GM19324 (cell line): Measurements from ENCODE around the gene FAM217B.

Experiments used
- ATAC-seq: cut with Tn5 transposase; IDR thresholded peaks from one replicate; pipeline ENCODE4 v1.9.1; 2021; ENCODE audit warnings: mild to moderate bottlenecking, moderate library complexity; ENCODE audit not compliant: unreplicated experiment, low FRiP score

FAM217B gene

GRCh38 chr20:59971428-59971827 is 31.2 kb downstream of the FAM217B start:
- no peak for ATAC-seq

- ATAC-seq, result no peak
These were observed 32.0 kb downstream of the FAM217B start for GRCh38 chr20:59972037-59972801.

- ATAC-seq, result no peak
These were observed 36.1 kb downstream of the FAM217B start for GRCh38 chr20:59976156-59976782.

GRCh38 chr20:59977086-59977485 is 36.9 kb downstream of the FAM217B start:
- no peak for ATAC-seq

- ATAC-seq, result no peak
These were observed 42.9 kb downstream of the FAM217B start for GRCh38 chr20:59983076-59983475.

- no peak for ATAC-seq
These were observed 44.4 kb downstream of the FAM217B start for GRCh38 chr20:59984541-59984940.

GRCh38 chr20:59985164-59985563 is 45.0 kb downstream of the FAM217B start:
- no peak for ATAC-seq

GRCh38 chr20:59985864-59986263 is 45.7 kb downstream of the FAM217B start:
- no peak for ATAC-seq

GRCh38 chr20:59987135-59987534 is 46.9 kb downstream of the FAM217B start:
- no peak for ATAC-seq

GRCh38 chr20:59988141-59988540 is 48.0 kb downstream of the FAM217B start:
- ATAC-seq, result no peak

GRCh38 chr20:59992526-59993084 is 52.4 kb downstream of the FAM217B start:
- ATAC-seq, result no peak

GRCh38 chr20:59993736-59994430 is 53.7 kb downstream of the FAM217B start:
- no peak for ATAC-seq

GRCh38 chr20:59994697-59995122 is 54.5 kb downstream of the FAM217B start:
- no peak for ATAC-seq

GRCh38 chr20:59996108-59996507 is 55.9 kb downstream of the FAM217B start:
- no peak for ATAC-seq

- ATAC-seq, result no peak
These were observed 57.7 kb downstream of the FAM217B start for GRCh38 chr20:59997896-59998295.
